Adipocyte (in vitro differentiated cells): ENCODE measurements around the gene MAIP1.
A peak's percentile ranks its signal among the peaks of the same experiment; 100 is the strongest.

ENCODE experiments used
- DNase-seq: peaks from one replicate; pipeline ENCODE4 v3.0.0-alpha.2; 2015; ENCODE audit warnings: low read depth
- H3K27me3 ChIP-seq: replicated peaks from 2 replicates; pipeline ENCODE4 v1.7.0; 2013; ENCODE audit warnings: mild to moderate bottlenecking, low read length, moderate library complexity; ENCODE audit not compliant: control insufficient read depth, insufficient read depth
- H3K36me3 ChIP-seq: 2 replicates; pipeline ENCODE4 v1.7.0; 2013; ENCODE audit warnings: low read length, mild to moderate bottlenecking, moderate library complexity; ENCODE audit not compliant: control insufficient read depth, insufficient read depth, severe bottlenecking
- H3K4me1 ChIP-seq: 2 replicates; pipeline ENCODE4 v1.7.0; 2013; ENCODE audit warnings: mild to moderate bottlenecking, low read length, moderate library complexity; ENCODE audit not compliant: control insufficient read depth, insufficient read depth
- H3K4me3 ChIP-seq: 2 replicates; pipeline ENCODE4 v1.7.0; 2013; ENCODE audit warnings: mild to moderate bottlenecking, low read length, moderate library complexity
- H3K9ac ChIP-seq: 2 replicates; pipeline ENCODE4 v1.7.0; 2013; ENCODE audit warnings: mild to moderate bottlenecking, low read length, moderate library complexity
- H3K9me3 ChIP-seq: 2 replicates; pipeline ENCODE4 v1.7.0; 2013; ENCODE audit warnings: mild to moderate bottlenecking, low read length, moderate library complexity; ENCODE audit not compliant: control insufficient read depth

Gene MAIP1

GRCh38 chr2:199926806-199927205 is 28.6 kb upstream of the MAIP1 start:
- Histone ChIP-seq H3K27me3 (no peaks in the 10 kb centered on the region), H3K4me1 (peaks cover 12% of the 10 kb centered on the region), H3K9ac (no peak overlapping the region), H3K4me3 (no peak overlapping the region), H3K36me3 (peaks cover 34% of the 10 kb centered on the region), H3K9me3 (no peaks in the 10 kb centered on the region)
- peak; percentile 19 for DNase-seq

- no peak overlapping the region for H3K4me3 ChIP-seq
- no peak overlapping the region for H3K9ac ChIP-seq
- H3K36me3 ChIP-seq = peaks cover 43% of the 10 kb centered on the region
- H3K9me3 ChIP-seq = no peaks in the 10 kb centered on the region
- peaks cover 12% of the 10 kb centered on the region for H3K4me1 ChIP-seq
- H3K27me3 ChIP-seq = no peaks in the 10 kb centered on the region
- DNase-seq = no peak
These were observed 27.2 kb upstream of the MAIP1 start for GRCh38 chr2:199928226-199928625.

- H3K9ac ChIP-seq = no peak overlapping the region
- H3K27me3 ChIP-seq = no peaks in the 10 kb centered on the region
- no peaks in the 10 kb centered on the region for H3K9me3 ChIP-seq
- peaks cover 12% of the 10 kb centered on the region for H3K4me1 ChIP-seq
- DNase-seq = no peak
- H3K4me3 ChIP-seq = no peak overlapping the region
- peaks cover 43% of the 10 kb centered on the region for H3K36me3 ChIP-seq
These were observed 26.8 kb upstream of the MAIP1 start for GRCh38 chr2:199928626-199929025.

- Histone ChIP-seq H3K9me3 (no peaks in the 10 kb centered on the region), H3K27me3 (no peaks in the 10 kb centered on the region), H3K4me3 (no peak overlapping the region), H3K9ac (no peak overlapping the region), H3K36me3 (peaks cover 43% of the 10 kb centered on the region), H3K4me1 (peaks cover 12% of the 10 kb centered on the region)
- no peak for DNase-seq
These were observed 26.1 kb upstream of the MAIP1 start for GRCh38 chr2:199929262-199929661.

- H3K36me3 ChIP-seq = peaks cover 58% of the 10 kb centered on the region
These were observed 23.0 kb upstream of the MAIP1 start for GRCh38 chr2:199932312-199932855.

GRCh38 chr2:199933466-199933865 is 21.9 kb upstream of the MAIP1 start:
- DNase-seq = peak; percentile 46
- Histone ChIP-seq H3K27me3 (no peaks in the 10 kb centered on the region), H3K9ac (no peak overlapping the region), H3K4me3 (no peak overlapping the region), H3K4me1 (no peaks in the 10 kb centered on the region), H3K36me3 (peaks cover 63% of the 10 kb centered on the region), H3K9me3 (no peaks in the 10 kb centered on the region)

More at GRCh38 chr2:199932312-199932855, 23.0 kb upstream of the MAIP1 start:
- DNase-seq = no peak
- no peak overlapping the region for H3K9ac ChIP-seq
- no peaks in the 10 kb centered on the region for H3K9me3 ChIP-seq
- no peak overlapping the region for H3K4me3 ChIP-seq
- no peaks in the 10 kb centered on the region for H3K27me3 ChIP-seq
- H3K4me1 ChIP-seq = no peaks in the 10 kb centered on the region

- Histone ChIP-seq H3K27me3 (no peaks in the 10 kb centered on the region), H3K36me3 (peaks cover 51% of the 10 kb centered on the region), H3K4me1 (no peaks in the 10 kb centered on the region), H3K9ac (no peak overlapping the region), H3K4me3 (no peak overlapping the region), H3K9me3 (no peaks in the 10 kb centered on the region)
- DNase-seq = no peak
These were observed 18.8 kb upstream of the MAIP1 start for GRCh38 chr2:199936554-199936953.

- peak; percentile 68 for DNase-seq
- H3K36me3 ChIP-seq = peaks cover 52% of the 10 kb centered on the region
- no peaks in the 10 kb centered on the region for H3K4me1 ChIP-seq
- H3K9ac ChIP-seq = no peak overlapping the region
- no peaks in the 10 kb centered on the region for H3K9me3 ChIP-seq
- no peaks in the 10 kb centered on the region for H3K27me3 ChIP-seq
- H3K4me3 ChIP-seq = no peak overlapping the region
These were observed 15.0 kb upstream of the MAIP1 start for GRCh38 chr2:199940373-199940772.

GRCh38 chr2:199943373-199943772 is 12.0 kb upstream of the MAIP1 start:
- DNase-seq = no peak
- no peak overlapping the region for H3K4me3 ChIP-seq
- H3K9me3 ChIP-seq = no peaks in the 10 kb centered on the region
- no peak overlapping the region for H3K9ac ChIP-seq
- H3K36me3 ChIP-seq = peaks cover 52% of the 10 kb centered on the region
- H3K27me3 ChIP-seq = no peaks in the 10 kb centered on the region
- H3K4me1 ChIP-seq = peaks cover 19% of the 10 kb centered on the region

- Histone ChIP-seq H3K4me1 (peaks cover 19% of the 10 kb centered on the region), H3K4me3 (no peak overlapping the region), H3K27me3 (no peaks in the 10 kb centered on the region), H3K9me3 (no peaks in the 10 kb centered on the region), H3K36me3 (peaks cover 61% of the 10 kb centered on the region), H3K9ac (no peak overlapping the region)
- DNase-seq = no peak
These were observed 9.2 kb upstream of the MAIP1 start for GRCh38 chr2:199946196-199946595.

GRCh38 chr2:199946836-199947235 is 8.5 kb upstream of the MAIP1 start:
- Histone ChIP-seq H3K27me3 (no peaks in the 10 kb centered on the region), H3K4me3 (no peak overlapping the region), H3K9me3 (no peaks in the 10 kb centered on the region), H3K4me1 (peaks cover 19% of the 10 kb centered on the region), H3K36me3 (peaks cover 61% of the 10 kb centered on the region), H3K9ac (peak overlapping the region; percentile 31)
- peak; percentile 40 for DNase-seq

GRCh38 chr2:199950396-199950795 is 5.0 kb upstream of the MAIP1 start:
- Histone ChIP-seq H3K36me3 (peaks cover 37% of the 10 kb centered on the region), H3K4me1 (peaks cover 29% of the 10 kb centered on the region), H3K27me3 (no peaks in the 10 kb centered on the region), H3K4me3 (no peak overlapping the region), H3K9ac (no peak overlapping the region), H3K9me3 (no peaks in the 10 kb centered on the region)
- no peak for DNase-seq
